Activated CD8-positive, alpha-beta memory T cell treated with anti-CD3 and anti-CD28 coated beads, Interleukin-2, amount 50 U/mL, for 1 hour (primary cell): ENCODE data around the gene ANKLE2.

Source experiments
- DNase-seq: peaks from one replicate; pipeline ENCODE4 v3.0.0-alpha.2; 2020; ENCODE audit errors: extremely low read depth

The ANKLE2 gene

DNA sequence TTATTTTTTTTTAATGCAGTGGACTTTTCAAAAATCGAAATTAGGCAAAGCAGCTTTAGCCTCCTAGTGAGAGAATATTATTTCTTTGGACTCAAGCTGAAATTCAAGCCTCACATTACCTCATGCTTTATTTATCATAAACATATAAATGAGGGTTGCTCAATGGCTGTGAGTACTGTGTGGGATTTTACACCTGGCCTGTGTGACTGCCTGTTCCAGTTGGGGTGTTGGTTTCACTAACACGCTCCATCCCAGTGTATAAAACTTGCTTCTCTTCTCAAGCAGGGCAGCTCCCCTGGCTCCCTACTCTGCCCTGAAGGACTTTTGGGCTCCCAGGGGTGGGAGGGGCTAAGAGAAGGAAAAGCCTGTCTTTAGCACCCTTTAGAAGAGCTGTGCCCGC lies 15.0 kb downstream of the ANKLE2 start:
- DNase-seq: no peak

DNA sequence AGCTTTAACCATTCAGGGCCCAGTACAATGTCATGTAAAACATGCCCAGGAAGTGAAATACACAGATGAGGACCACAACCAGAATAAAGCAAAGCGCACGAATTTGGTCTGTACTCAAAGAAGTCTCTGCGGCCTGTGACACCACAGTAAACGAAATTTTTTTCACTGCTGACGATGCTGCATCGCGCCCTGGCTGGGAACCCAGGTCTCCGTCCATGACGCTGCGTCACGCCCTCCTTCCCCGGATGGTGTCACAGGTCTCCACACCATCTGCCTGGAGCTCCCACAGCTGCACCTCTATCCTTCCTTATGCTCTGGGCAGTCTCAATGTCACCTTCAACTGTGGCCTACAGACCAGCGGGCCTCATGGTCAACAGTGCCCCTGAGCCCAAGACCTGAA lies 17.8 kb downstream of the ANKLE2 start:
- no peak for DNase-seq

DNA sequence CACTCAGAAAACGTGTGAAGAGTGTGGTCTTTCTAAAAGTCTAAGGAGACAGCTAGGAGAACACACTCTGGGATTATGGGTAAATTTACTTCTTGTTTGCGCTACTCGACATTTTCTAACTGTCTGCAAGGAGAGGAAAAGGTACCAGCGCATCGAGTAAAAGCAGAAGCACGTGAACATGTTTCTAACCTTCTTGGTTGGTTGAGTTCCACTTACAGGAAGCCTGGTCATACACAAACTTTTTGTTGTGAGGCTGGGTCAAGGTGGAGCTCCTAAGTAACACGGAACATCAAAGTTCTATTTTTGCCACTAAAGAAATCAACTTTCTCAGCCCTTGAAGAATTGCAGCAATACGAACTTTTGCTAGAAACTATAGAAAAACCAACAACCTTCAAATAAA lies 20.0 kb downstream of the ANKLE2 start:
- no peak for DNase-seq

DNA sequence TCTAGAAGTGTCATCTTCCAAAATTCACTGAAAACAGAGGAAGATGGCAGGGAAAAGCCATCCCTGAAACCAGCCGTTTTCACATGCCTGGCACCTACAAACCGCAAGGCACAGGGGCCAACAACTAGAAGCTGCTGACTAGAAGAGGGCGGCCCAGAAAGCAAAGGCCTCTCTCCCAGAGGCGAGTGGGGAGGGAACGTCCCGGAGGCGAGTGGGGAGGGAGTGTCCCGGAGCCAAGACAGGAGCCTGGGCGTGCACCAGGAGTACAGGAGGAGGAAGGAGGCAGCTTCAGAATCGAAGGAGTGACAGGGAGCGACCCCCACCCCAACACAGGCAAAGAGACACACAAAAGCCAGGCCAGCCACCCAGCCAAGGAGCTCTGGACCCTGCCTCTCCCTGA lies 21.0 kb downstream of the ANKLE2 start:
- no peak for DNase-seq

DNA sequence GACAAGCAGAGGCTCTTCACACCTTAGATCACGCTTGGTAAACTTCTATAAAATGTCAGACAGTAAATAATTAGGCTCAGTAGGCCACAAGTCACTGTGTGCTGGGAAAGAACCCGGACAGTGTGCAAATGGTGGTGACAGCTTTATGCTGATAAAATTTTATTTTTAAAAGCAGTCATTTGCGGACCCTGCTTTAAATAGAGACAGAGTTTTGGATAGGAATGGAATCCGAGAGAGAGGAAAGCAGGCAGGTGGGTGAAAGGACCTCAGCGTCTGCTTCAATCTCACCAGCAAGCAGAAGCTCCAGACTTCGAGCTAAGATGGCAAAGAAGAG lies 21.4 kb downstream of the ANKLE2 start:
- no peak for DNase-seq

DNA sequence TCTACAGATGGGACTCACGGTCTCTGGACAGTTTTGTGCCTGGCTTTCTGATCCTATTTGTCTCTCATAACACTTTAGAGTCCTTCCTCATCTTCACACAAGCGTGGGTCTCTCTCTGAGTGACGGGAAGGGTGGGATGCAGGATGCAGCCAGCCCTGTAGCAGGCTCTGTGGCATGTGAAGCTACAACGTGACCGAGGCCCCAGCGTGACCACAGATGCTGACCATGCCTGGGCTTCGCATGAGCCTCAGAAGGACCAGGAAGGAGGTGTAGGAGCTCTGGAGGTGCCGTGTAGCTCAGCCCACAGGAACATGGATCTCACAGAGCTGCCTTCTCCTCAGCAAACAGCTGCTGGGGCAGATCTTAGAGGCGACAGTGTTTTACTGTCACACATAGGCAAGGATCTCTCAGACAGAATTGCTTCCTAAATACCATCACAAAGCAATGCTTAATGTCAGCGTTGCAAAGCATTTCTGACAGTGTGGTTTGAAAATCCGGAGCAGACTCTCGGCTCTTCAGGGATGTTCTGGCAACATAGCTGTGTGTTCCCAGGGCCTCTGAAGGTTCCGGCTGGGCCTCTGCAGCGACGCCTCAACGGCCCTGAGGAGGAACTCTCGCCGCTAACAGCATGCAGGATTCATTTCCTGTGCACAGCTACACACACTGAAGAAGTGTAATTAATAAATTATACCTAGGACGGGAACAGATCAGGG lies 21.9 kb downstream of the ANKLE2 start:
- no peak for DNase-seq

DNA sequence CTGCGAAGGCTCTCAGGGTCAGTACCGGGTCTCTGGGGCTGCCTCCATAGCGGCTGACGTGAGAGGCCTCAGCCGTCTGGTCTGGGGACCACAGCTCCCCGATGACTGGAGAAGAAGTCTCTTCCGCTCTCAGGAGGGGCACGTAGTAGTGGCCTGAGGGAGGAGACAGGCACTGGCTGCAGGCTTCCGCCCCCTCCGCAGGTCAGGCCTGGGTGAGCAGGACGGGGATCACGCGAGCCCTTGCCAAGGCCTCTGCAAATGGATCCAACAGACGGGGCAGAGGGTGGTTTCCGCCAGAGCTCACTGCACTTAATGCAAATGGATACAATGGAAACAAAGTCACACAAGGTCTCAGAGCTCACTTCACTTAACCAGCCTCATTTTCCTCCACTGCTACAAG lies 24.7 kb downstream of the ANKLE2 start:
- no peak for DNase-seq

DNA sequence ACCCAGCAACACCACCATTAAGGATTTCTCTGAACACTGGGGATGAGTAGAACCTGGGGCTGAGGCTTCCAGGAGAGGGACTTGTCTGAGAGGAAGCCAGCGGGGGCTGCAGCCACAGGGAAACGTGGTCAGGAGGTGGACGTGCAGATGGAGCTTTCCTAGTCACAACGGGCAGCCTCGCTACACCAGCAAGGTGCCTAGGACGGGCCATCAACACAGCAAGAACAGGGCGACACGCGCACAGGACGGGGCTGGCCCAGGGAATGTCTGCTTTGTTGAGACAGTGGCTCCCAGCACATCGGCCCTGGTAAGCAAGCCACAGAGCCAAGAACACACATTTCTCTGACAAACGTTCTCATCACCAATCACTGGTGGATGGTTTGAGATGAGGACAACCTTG lies 25.3 kb downstream of the ANKLE2 start:
- DNase-seq: no peak

DNA sequence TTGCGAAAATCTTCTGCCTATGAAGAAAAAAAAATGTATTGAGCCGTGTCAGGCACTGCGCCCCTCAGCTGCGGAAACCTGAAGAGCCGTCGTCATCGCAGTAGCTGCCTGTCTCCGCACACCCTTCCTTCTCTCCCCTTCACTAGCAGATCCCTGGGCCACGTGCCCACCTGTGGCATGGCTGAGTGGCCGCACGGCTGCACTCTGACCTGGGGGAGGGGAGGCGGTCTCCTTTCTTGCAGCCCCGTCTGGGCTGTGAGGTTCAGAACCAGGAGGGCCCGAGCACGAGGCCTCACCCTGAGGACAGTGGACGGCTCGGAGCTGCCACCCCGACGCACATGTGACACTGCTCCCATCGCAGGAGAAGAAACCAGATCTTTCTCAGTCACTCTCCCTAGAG lies 26.1 kb downstream of the ANKLE2 start:
- DNase-seq: no peak

DNA sequence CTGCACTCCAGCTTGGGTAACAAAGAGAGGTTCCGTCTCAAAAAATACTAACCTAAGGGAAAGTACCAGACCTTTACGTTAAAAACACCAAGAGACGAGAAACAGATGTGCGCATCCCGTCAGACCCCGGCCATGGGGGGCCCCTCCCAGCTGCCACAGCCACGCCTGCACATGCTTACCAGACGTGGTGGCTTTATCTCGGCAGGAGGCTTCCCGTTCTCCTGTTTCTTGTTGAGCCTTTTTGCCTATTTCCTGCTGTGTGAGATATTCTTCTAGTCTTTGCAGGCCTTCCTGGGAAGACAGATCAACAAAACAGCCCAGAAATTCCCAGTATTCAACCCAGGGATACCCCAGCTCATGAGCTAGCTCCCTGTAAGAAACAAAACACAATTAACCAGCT lies 27.4 kb downstream of the ANKLE2 start:
- DNase-seq: no peak

DNA sequence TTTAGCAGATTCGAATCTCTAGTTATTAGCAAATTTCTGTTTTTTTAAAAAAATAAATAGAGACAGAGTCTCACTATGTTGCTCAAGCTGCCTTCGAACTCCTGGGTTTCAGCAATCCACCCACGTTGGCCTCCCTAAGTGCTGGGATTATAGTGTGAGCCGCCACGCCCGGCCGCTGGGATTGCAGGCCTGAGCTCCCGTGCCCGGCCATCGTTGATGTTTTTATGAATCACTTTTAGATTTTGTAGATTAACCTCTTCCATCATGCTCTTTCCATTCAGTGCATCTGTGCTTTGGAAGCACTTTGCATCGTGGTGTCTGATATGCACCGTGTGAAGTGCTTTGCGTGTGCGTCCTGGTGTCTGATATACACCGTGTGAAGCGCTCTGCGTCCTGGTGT lies 30.1 kb downstream of the ANKLE2 start:
- DNase-seq: no peak

DNA sequence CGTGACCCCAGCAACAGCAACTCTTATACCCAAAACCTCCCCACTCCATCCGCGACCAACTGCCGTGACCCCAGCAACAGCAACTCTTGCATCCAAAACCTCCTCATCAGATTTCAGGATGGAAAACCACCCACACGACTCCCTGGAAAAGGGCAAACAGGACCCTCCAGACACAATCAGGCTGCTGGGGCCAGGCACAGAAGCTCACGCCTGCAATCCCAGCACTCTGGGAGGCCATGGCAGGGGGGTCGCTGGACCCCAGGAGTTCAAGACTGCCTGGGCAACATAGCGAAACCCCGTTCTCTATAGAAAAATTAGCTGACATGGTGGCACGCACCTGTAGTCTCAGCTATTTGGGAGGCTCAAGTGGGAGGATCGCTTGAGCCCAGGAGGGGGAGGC lies 31.3 kb downstream of the ANKLE2 start:
- DNase-seq: no peak

DNA sequence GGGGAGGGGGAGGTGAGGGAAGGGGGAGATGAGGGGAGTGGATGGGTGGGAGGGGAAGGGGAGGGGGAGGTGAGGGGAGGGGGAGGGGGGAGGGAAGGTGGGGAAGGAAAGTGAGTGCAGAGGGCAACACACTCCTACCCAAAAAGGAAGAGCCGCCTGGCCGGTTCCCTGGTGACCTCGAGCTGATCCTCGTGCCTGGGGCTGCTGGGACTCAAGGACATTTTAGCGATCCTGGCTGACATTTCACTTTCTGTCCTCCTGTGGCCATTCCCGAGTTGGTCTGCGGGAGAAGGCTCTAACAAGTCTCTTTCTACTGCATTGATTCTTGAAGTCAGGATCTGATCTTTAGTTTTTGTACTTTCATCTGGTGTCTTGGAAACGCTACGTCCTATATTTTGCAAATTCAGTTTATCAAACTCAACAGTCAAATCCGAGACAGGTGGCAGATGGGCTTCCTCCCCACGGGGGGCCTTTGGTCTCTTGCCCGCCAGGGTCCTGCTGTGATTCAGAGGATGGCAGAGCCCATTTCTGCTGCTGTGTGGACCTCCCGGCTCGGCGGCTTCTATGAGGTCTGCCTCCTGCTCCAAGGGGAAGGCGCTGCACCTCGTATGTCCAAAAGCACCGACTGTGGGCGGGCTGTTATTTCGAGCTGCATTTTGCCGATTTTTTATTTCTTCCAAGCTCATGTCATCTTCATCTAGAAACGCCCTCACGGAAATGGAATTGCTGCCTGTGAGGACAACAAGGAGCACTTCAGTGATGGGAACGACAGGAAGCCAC lies 31.9 kb downstream of the ANKLE2 start:
- no peak for DNase-seq

DNA sequence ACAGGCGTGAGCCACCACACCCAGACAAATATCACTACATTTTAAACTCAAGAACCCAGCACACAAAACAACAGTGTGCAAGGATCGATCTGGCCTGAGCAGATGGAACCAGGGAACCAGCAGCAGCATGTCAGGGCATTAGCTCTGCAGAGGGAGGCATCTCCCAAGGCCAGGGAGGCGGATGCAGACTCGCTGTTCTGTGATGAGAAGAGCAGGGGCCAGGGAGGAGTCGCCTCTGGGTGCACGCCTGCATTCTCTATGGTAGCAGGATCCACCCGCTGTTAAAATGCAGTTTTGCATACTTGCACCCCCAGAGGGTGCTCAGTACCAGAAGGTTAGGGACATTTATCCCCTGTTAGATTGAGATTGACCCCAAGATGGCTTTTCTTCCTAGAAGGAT lies 33.1 kb downstream of the ANKLE2 start:
- no peak for DNase-seq

DNA sequence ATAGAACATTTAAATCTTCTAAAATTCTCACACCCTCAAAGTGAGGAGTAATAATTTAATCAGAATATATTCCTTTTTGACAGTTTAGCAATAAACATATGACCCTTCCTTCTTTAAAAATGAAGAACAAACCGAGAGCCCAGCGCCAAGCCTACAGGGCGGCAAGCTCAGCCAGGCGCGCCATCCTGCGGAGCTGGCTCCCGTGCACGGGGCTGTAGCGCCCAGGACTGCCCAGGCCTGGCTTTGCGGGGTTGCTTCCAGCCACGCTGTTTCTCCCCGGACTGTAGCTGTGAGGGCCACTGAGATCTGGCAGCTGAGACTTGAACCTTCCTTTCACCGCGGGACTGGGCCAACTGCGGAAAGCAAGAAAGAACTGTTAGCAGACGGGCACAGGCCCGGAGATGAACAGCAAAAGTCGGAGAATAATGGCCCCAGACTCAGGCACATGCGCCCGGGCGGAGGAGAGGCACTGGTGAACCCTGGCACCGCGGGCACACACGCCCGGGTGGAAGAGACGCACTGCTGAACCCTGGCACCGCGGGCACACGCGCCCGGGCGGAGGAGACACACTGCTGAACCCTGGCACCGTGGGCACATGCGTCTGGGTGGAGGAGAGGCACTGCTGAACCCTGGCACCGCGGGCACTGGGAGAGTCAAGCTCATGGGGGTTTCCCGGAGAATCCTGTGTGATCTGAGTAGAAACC lies 34.4 kb downstream of the ANKLE2 start:
- DNase-seq: no peak

DNA sequence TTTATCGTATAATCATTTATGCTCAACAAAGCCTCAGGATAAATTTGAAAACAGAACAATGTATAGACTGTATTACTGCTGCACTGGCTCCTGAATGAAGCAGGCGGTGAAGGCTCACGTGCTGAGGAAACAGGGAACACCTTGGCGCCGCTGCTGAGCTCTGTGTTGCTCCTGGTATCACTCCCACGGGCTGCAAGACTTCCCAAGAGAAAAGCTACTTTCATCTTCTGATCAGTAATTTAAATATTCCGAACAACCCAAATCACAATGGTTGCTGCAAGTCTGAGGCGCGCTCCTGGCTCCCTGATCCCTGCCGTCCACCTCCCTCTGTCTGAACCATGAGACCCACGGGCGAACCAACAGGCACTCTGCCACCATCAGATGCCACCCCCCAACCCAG lies 35.2 kb downstream of the ANKLE2 start:
- no peak for DNase-seq

DNA sequence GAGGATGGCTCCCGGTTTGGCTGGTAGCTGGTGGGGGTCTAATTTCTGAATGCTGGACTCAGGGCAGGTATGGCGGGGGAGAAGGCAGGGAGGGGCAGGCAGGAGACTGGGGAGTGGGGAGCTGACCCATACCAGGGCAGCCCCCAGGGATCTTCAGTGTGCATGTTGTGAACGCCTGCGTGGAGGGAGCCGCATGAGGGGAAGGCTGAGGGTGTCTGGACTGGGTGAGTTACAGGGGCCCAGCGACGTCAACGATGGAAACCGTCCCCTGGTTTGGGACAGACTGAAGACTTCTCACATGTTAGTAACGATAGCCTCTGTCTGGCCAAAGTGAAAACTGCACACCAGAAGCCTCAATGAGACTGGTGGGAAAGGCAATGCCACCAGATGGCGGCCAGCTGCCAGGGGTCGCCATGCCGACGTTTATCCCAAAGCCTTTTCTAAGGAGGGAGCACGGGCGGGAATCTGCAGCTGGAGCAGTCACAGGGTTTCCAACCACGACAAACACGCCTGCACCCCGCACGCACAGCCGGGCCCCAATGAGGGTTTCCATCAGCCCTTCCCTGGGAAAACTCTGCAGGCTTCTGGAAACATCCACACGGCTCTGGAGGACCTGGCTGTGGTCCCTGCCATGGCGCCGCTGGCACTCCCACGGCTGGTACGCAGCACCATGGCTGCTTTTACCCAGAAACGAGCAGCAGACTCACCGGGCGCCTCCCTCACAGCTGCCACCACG lies 37.0 kb downstream of the ANKLE2 start:
- DNase-seq: no peak

DNA sequence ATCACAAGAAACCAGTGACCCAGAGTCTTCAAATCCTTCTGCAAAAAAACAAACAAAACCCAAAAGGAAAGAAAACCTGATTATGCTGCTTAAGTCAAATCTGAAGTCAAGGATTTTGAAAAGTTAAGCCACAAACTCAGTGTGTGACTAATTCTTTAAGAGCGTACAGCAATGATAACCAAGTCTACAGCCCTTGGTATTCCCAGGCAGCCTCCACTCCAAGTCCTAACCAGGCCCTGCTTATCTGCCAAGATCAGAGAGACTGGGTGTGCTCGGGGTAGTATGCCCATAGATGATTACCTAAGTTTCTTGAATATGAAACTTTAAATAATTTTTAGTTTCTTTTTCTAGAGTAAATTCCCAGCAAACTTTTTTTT lies 37.9 kb downstream of the ANKLE2 start:
- no peak for DNase-seq

DNA sequence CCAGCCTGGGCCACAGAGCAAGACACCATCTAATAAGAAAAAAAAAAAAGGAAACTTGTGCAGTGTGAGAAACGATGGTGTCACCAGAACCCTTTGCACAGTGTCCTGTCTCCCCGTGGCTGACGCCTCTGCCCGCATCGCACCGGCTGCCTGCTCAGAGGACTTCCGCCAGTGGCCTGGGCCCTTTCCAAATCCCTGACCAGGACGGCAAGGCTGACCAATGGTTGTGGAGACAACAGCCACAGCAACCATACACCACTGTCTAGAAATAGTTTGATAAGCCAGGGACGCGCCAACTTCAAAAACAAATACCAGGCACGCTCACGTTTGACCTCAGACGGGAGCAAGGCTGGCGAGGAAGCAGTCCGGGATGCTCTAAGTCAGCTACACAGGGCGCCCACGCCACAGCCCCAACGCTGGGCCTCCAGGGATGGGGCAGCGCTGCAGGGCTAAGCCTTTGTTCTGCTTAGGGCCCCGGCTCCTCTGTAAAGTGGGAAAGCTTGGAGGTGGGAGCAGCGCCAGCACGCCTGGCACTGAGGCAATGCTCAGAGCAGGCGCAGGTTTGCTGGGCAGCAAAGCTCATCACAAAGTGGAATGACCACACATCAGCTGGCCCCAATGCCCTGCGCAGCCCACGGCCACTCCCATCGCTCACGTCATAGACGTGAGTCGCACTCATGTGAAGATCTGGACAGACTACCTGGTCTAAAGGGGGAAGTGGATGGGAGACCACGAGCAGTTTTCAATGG lies 38.4 kb downstream of the ANKLE2 start:
- DNase-seq: no peak

DNA sequence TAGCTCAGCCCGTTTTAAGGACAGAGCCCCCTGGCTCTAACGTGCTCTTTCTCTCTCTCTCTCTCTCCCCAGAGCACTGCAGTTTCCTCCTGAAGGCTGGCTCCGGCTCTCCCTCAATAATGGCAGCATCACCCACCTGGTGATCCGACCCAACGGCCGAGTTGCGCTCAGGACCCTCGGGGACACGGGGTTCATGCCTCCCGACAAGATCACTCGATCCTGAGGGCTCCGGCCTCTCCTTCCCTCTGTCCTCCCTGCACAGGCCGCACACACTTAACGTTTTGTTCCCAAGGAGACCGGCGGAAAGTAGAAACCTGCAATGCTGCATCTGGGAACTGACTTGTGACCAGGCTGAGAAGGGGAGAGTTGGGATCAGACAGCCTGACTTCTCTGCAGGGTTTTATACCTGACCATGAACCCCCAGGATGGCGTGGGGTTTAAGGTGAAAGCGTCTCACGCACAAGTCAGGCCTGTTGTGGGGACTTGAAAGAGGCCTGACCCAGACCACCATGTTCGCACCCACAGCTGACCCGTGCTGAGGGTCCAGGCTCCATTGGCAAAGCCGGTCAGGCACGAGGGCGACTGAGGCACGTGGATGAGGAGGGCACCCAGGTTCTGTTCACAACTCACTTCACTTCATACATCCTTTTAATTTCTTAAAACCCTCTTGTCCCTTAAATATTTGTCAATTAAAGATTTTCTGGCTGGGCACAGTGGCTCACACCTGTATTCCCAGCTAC lies 40.9 kb downstream of the ANKLE2 start:
- DNase-seq: no peak

DNA sequence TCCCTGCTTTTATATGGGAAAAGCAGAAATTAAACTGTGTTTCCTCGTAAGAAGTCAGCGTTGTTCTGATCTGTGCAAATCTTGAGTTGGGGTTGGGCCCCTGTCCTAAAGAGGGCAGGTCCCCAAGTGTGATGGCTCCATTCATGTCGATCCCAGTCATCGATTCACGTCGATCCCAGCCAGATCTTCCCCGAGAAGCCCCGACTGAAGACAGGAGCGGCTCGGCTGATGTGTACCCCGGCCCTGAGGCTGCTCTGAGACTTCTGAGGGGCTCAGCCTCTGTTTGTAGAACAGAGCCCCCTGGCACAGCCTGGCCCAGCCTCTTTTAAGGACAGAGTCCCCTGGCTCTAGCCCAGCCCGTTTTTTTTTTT lies 41.7 kb downstream of the ANKLE2 start:
- no peak for DNase-seq
